CMK (cell line): ENCODE measurements around the gene ZNF638.
"Not testable (repeated sequence)": the region's sequence is repeated elsewhere in the genome, so short reads cannot be mapped to it uniquely, and the experiment has no call there.

Experiments used
- DNase-seq: peaks from one replicate; pipeline ENCODE4 v3.0.0-alpha.2; 2010; ENCODE audit warnings: low read depth

ZNF638 gene

GRCh38 chr2:71331581-71332434, at the start of gene ZNF638:
TSS of gene ZNF638 (plus strand) at chr2:71331782. CDS start at chr2:71348955, 17,173 bp downstream.
- peak; percentile 79 for DNase-seq

GRCh38 chr2:71281950-71282349, 49.6 kb upstream of the ZNF638 start:
- DNase-seq = no peak

- no peak for DNase-seq
These were observed 49.1 kb upstream of the ZNF638 start for GRCh38 chr2:71282493-71282892.

- DNase-seq = no peak
These were observed 48.5 kb upstream of the ZNF638 start for GRCh38 chr2:71283131-71283530.

- no peak for DNase-seq
These were observed 45.9 kb upstream of the ZNF638 start for GRCh38 chr2:71285706-71286105.

GRCh38 chr2:71291398-71291797, 40.2 kb upstream of the ZNF638 start:
- DNase-seq = no peak

GRCh38 chr2:71292159-71292558, 39.4 kb upstream of the ZNF638 start:
- no peak for DNase-seq

GRCh38 chr2:71298914-71299313, 32.7 kb upstream of the ZNF638 start:
- DNase-seq = no peak

GRCh38 chr2:71299507-71299906, 32.1 kb upstream of the ZNF638 start:
- no peak for DNase-seq

GRCh38 chr2:71303849-71304248, 27.7 kb upstream of the ZNF638 start:
- DNase-seq = no peak

- DNase-seq = no peak
These were observed 24.8 kb upstream of the ZNF638 start for GRCh38 chr2:71306762-71307161.

- no peak for DNase-seq
These were observed 18.4 kb upstream of the ZNF638 start for GRCh38 chr2:71313016-71313766.

GRCh38 chr2:71317060-71317459, 14.5 kb upstream of the ZNF638 start:
- DNase-seq = no peak

- DNase-seq = not testable (repeated sequence)
These were observed 13.7 kb upstream of the ZNF638 start for GRCh38 chr2:71317900-71318299.

GRCh38 chr2:71323386-71323785, 8.2 kb upstream of the ZNF638 start:
- DNase-seq = no peak

- no peak for DNase-seq
These were observed 4.6 kb upstream of the ZNF638 start for GRCh38 chr2:71326968-71327367.

GRCh38 chr2:71327916-71328315, 3.7 kb upstream of the ZNF638 start:
- no peak for DNase-seq

GRCh38 chr2:71330155-71330554, 1.4 kb upstream of the ZNF638 start:
- no peak for DNase-seq

- DNase-seq = no peak
These were observed 824 bp upstream of the ZNF638 start for GRCh38 chr2:71330585-71331330.

- DNase-seq = not testable (repeated sequence)
These were observed 326 bp upstream of the ZNF638 start for GRCh38 chr2:71331331-71331580.

GRCh38 chr2:71332435-71332796, 834 bp downstream of the ZNF638 start:
- DNase-seq = no peak

- peak; percentile 17 for DNase-seq
These were observed 2.0 kb downstream of the ZNF638 start for GRCh38 chr2:71333619-71334018.

GRCh38 chr2:71336384-71336783, 4.8 kb downstream of the ZNF638 start:
- no peak for DNase-seq
